Measurements from ENCODE around the gene DLGAP3.

- TF ChIP-seq CTCF (IDR thresholded peaks at IDR 0.05 in 2 of 3, conservative IDR thresholded peaks at IDR 0.05 in 1 of 3; ENCODE audit: borderline replicate concordance in 1 of 3, insufficient read depth in 1 of 3, low read depth in 2 of 3, low read length in 2 of 3) (no peak), ZFX (IDR thresholded peaks at IDR 0.05) (no peak), ATF3 (IDR thresholded peaks at IDR 0.05) (no peak), EZH2 (IDR thresholded peaks at IDR 0.05) (no peak), JUND (IDR thresholded peaks at IDR 0.05) (no peak), EGR1 (IDR thresholded peaks at IDR 0.05; ENCODE audit: low read depth) (no peak), POLR2A (IDR thresholded peaks at IDR 0.05; ENCODE audit: borderline replicate concordance, extremely low read depth, insufficient read depth, insufficient read length) (no peak), SRF (IDR thresholded peaks at IDR 0.05; ENCODE audit: low read depth) (no peak), SIN3A (IDR thresholded peaks at IDR 0.05; ENCODE audit: low read depth) (no peak), POLR2AphosphoS5 (IDR thresholded peaks at IDR 0.05; ENCODE audit: low read depth, low read length) (no peak)
Observed at GRCh38 chr1:34906756-34907155, 22.7 kb downstream of the DLGAP3 start.

Measured in HCT116 (cell line).